KMS-11 (cell line): ENCODE measurements around the gene TXLNG.

Experiments
- H2AFZ ChIP-seq: fragments of 200-600 bp; sonication (generic); 2 replicates; pipeline ENCODE4 v1.6.1; 2016; ENCODE audit warnings: antibody characterized with exemption, mixed run types, low read depth
- H3K27ac ChIP-seq: fragments of 200-600 bp; sonication (generic); 2 replicates; pipeline ENCODE4 v1.6.1; 2016; ENCODE audit warnings: mild to moderate bottlenecking, mixed run types
- H3K27me3 ChIP-seq: fragments of 200-600 bp; sonication (generic); 2 replicates; pipeline ENCODE4 v1.6.1; 2017; ENCODE audit warnings: mild to moderate bottlenecking, low read depth, mixed run types, moderate library complexity; ENCODE audit not compliant: insufficient read depth
- H3K36me3 ChIP-seq: fragments of 200-600 bp; sonication (generic); 2 replicates; pipeline ENCODE4 v1.6.1; 2017; ENCODE audit warnings: mild to moderate bottlenecking, mixed run types; ENCODE audit not compliant: insufficient read depth
- H3K4me1 ChIP-seq: fragments of 200-600 bp; sonication (generic); 2 replicates; pipeline ENCODE4 v1.6.1; 2016; ENCODE audit warnings: mild to moderate bottlenecking, low read depth, mixed run types; ENCODE audit not compliant: poor library complexity, severe bottlenecking
- H3K4me2 ChIP-seq: fragments of 200-600 bp; sonication (generic); 2 replicates; pipeline ENCODE4 v1.7.0; 2016; ENCODE audit warnings: mild to moderate bottlenecking, mixed run types
- H3K4me3 ChIP-seq: fragments of 200-600 bp; sonication (generic); IDR thresholded peaks from 2 replicates; pipeline ENCODE4 v1.6.1; 2017; ENCODE audit warnings: low read depth, low read length, mixed read lengths; ENCODE audit not compliant: insufficient read depth
- H3K79me2 ChIP-seq: fragments of 200-600 bp; sonication (generic); 2 replicates; pipeline ENCODE4 v1.6.1; 2016; ENCODE audit warnings: low read depth, mixed run types; ENCODE audit not compliant: insufficient read depth
- H3K9ac ChIP-seq: fragments of 200-600 bp; sonication (generic); 2 replicates; pipeline ENCODE4 v1.6.1; 2016; ENCODE audit warnings: mild to moderate bottlenecking, mixed run types
- H4K20me1 ChIP-seq: fragments of 200-600 bp; sonication (generic); 2 replicates; pipeline ENCODE4 v1.6.1; 2016; ENCODE audit warnings: mild to moderate bottlenecking, mixed run types; ENCODE audit not compliant: insufficient read depth
- TF ChIP-seq, protein P1 (sequence below): fragments of 200-600 bp; sonication (generic); conservative IDR thresholded peaks from 2 replicates; pipeline ENCODE4 v1.6.1; 2017; ENCODE audit warnings: low read depth, mild to moderate bottlenecking, antibody characterized with exemption, low read length, moderate library complexity, mixed read lengths

Gene TXLNG

GRCh38 chrX:16876696-16877095, 90.4 kb downstream of the TXLNG start:
- H3K27me3 ChIP-seq: no peaks in the 10 kb centered on the region
- no peak overlapping the region for H2AFZ ChIP-seq
- no peaks in the 10 kb centered on the region for H3K36me3 ChIP-seq
- no peak overlapping the region for H3K27ac ChIP-seq
- no peaks in the 10 kb centered on the region for H4K20me1 ChIP-seq
- H3K79me2 ChIP-seq: no peaks in the 10 kb centered on the region
- no peak overlapping the region for H3K4me2 ChIP-seq
- no peak overlapping the region for H3K4me3 ChIP-seq
- H3K9ac ChIP-seq: no peak overlapping the region
- H3K4me1 ChIP-seq: peaks cover 7% of the 10 kb centered on the region
- TF ChIP-seq, protein P1, sequence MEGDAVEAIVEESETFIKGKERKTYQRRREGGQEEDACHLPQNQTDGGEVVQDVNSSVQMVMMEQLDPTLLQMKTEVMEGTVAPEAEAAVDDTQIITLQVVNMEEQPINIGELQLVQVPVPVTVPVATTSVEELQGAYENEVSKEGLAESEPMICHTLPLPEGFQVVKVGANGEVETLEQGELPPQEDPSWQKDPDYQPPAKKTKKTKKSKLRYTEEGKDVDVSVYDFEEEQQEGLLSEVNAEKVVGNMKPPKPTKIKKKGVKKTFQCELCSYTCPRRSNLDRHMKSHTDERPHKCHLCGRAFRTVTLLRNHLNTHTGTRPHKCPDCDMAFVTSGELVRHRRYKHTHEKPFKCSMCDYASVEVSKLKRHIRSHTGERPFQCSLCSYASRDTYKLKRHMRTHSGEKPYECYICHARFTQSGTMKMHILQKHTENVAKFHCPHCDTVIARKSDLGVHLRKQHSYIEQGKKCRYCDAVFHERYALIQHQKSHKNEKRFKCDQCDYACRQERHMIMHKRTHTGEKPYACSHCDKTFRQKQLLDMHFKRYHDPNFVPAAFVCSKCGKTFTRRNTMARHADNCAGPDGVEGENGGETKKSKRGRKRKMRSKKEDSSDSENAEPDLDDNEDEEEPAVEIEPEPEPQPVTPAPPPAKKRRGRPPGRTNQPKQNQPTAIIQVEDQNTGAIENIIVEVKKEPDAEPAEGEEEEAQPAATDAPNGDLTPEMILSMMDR: no peak

DNA sequence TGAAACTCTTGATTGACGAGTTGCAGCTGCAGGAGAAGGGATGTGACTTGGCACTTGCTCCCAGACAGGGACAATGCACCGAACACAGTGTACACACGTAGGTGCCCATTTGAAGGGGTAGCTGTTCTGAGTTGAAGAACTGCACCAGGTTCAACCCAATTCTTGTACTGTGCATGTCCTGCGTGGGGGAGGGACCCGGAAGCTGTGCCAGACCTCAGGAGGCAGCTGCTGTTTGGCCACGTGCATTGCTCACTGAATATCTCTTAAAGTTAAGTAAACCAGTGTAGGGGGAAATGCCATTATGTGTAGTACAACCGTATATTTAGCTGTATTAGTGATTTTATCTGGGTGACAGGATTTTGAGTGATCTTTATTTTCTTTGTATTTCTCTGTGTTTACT, 95.9 kb downstream of the TXLNG start:
- peak overlapping the region; percentile 83 for H2AFZ ChIP-seq
- TF ChIP-seq, protein P1: no peak
- no peaks in the 10 kb centered on the region for H4K20me1 ChIP-seq
- H3K4me1 ChIP-seq: peaks cover 28% of the 10 kb centered on the region
- H3K27ac ChIP-seq: peak overlapping the region; percentile 91
- H3K4me2 ChIP-seq: peak overlapping the region; percentile 85
- H3K36me3 ChIP-seq: no peaks in the 10 kb centered on the region
- no peak overlapping the region for H3K4me3 ChIP-seq
- no peaks in the 10 kb centered on the region for H3K27me3 ChIP-seq
- H3K79me2 ChIP-seq: no peaks in the 10 kb centered on the region
- peak overlapping the region; percentile 76 for H3K9ac ChIP-seq

DNA sequence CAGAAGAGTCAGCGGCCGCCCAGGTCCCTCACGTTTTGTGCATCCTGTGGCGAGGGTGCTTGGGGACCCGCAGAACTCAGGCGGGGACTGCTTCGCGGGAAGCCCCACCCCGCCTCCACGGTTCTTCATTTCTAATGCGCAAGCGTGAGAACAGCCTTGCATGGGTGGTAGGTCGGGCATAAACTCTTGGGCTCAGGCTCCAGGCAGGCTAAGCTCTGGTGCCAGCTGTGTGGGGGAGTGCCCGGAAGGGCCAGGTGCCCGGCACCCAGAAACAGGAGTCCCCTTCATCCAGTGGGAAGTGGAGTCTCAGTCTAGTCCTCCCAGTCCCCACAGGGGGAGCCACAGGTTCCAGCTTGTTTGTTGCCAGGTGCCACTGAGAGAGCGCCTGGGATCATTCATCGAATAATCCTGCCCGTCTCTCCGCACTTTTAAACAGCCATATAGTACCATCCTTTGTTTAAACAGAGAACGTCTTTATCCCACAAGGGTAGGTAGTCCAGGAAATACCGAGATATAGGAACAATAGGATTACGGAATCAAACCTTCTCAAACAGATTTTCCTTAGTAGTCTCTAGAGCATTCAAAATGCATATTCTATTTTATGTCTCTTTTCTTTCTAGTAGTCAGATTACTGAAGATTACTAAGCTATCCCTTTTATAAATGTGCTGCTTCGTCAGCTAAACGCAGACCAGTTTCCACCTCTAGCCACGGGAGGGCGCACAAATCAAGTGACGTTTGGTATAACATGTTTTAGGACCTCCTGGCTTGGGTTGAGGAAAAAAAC, 96.6 kb downstream of the TXLNG start:
- Histone ChIP-seq H3K79me2 (no peaks in the 10 kb centered on the region), H3K4me2 (peak overlapping the region; percentile 85), H3K36me3 (no peaks in the 10 kb centered on the region), H3K9ac (peak overlapping the region; percentile 76), H3K27me3 (no peaks in the 10 kb centered on the region), H3K4me3 (no peak overlapping the region), H2AFZ (peak overlapping the region; percentile 83), H3K4me1 (peaks cover 28% of the 10 kb centered on the region), H4K20me1 (no peaks in the 10 kb centered on the region), H3K27ac (peak overlapping the region; percentile 91)
- TF ChIP-seq, protein P1: peak; percentile 81

GRCh38 chrX:16883487-16883804, 97.2 kb downstream of the TXLNG start:
- Histone ChIP-seq H3K4me1 (peaks cover 28% of the 10 kb centered on the region), H3K4me3 (no peak overlapping the region), H3K36me3 (no peaks in the 10 kb centered on the region), H3K79me2 (no peaks in the 10 kb centered on the region), H3K4me2 (peak overlapping the region; percentile 85), H3K27me3 (no peaks in the 10 kb centered on the region), H3K27ac (peak overlapping the region; percentile 91), H3K9ac (no peak overlapping the region), H4K20me1 (no peaks in the 10 kb centered on the region), H2AFZ (peak overlapping the region; percentile 83)
- TF ChIP-seq, protein P1: no peak
